Panc1 (cell line): ENCODE data around the gene LENG8.

Experiments
- POLR2AphosphoS5 ChIP-seq: IDR thresholded peaks from 2 replicates; pipeline ENCODE4 v1.6.1; 2012; ENCODE audit warnings: mild to moderate bottlenecking, low read depth, low read length, moderate library complexity
- SIN3A ChIP-seq: IDR thresholded peaks from 2 replicates; pipeline ENCODE4 v1.6.1; 2012; ENCODE audit warnings: low read depth, mild to moderate bottlenecking, low read length, moderate library complexity, borderline replicate concordance; ENCODE audit not compliant: insufficient read depth
- TCF7L2 ChIP-seq: IDR thresholded peaks from 2 replicates; pipeline ENCODE4 v1.6.1; 2011; ENCODE audit warnings: mild to moderate bottlenecking, low read depth, low read length, inconsistent platforms
- TF ChIP-seq, protein P1 (sequence below): fragments of 450-650 bp; IDR thresholded peaks from 2 replicates; pipeline ENCODE4 v1.5.1; 2017; ENCODE audit warnings: mild to moderate bottlenecking
- TF ChIP-seq, protein P2 (sequence below), 2 experiments: IDR thresholded peaks; 2 replicates each; pipeline ENCODE4 v1.6.1; 2011 to 2012; ENCODE audit warnings: low read depth in 2 of 2, control low read depth in 1 of 2, low read length in 1 of 2, mild to moderate bottlenecking in 1 of 2, moderate library complexity in 1 of 2; ENCODE audit not compliant: insufficient read depth in 1 of 2

DNA sequence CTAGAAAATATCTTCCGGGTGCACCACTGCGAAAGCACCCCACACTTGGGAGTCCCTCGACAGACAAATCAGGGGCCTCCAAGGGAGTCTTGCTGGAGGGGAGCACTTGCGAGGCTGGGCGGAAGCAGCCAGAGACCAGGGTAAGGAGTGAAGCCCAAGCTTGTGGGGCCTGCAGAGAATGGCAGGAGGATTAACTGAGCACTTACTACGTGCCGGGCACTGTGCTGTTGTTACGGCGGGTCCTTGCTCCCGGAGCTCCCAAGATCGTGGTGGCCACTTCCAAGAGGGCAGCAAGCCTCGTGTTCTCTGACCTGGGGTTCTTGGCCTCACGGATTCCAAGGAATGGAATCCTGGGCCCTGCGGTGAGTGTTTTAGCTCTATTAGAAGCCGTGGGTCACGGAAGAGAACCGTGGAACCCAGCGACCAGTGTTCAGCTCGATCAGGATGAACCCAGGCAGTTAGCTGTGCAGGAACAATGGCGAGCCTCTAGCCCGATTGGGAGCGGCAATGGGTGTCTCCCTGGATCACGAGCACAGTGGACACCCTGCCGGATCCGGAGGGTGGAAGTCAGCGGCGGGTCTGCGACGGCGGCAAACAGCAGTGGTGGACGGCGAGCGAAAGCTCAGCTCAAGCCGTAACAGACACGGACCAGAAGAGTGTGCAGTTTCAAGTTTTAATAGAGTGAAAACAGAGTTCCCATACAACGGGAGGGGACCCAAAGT is 24.2 kb upstream of the LENG8 start:
- TF ChIP-seq, protein P1, sequence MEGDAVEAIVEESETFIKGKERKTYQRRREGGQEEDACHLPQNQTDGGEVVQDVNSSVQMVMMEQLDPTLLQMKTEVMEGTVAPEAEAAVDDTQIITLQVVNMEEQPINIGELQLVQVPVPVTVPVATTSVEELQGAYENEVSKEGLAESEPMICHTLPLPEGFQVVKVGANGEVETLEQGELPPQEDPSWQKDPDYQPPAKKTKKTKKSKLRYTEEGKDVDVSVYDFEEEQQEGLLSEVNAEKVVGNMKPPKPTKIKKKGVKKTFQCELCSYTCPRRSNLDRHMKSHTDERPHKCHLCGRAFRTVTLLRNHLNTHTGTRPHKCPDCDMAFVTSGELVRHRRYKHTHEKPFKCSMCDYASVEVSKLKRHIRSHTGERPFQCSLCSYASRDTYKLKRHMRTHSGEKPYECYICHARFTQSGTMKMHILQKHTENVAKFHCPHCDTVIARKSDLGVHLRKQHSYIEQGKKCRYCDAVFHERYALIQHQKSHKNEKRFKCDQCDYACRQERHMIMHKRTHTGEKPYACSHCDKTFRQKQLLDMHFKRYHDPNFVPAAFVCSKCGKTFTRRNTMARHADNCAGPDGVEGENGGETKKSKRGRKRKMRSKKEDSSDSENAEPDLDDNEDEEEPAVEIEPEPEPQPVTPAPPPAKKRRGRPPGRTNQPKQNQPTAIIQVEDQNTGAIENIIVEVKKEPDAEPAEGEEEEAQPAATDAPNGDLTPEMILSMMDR: no peak
- TF ChIP-seq SIN3A: no peak
- TF ChIP-seq POLR2AphosphoS5: no peak
- TF ChIP-seq, protein P2, sequence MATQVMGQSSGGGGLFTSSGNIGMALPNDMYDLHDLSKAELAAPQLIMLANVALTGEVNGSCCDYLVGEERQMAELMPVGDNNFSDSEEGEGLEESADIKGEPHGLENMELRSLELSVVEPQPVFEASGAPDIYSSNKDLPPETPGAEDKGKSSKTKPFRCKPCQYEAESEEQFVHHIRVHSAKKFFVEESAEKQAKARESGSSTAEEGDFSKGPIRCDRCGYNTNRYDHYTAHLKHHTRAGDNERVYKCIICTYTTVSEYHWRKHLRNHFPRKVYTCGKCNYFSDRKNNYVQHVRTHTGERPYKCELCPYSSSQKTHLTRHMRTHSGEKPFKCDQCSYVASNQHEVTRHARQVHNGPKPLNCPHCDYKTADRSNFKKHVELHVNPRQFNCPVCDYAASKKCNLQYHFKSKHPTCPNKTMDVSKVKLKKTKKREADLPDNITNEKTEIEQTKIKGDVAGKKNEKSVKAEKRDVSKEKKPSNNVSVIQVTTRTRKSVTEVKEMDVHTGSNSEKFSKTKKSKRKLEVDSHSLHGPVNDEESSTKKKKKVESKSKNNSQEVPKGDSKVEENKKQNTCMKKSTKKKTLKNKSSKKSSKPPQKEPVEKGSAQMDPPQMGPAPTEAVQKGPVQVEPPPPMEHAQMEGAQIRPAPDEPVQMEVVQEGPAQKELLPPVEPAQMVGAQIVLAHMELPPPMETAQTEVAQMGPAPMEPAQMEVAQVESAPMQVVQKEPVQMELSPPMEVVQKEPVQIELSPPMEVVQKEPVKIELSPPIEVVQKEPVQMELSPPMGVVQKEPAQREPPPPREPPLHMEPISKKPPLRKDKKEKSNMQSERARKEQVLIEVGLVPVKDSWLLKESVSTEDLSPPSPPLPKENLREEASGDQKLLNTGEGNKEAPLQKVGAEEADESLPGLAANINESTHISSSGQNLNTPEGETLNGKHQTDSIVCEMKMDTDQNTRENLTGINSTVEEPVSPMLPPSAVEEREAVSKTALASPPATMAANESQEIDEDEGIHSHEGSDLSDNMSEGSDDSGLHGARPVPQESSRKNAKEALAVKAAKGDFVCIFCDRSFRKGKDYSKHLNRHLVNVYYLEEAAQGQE (IDR thresholded peaks at IDR 0.05; ENCODE audit: insufficient read depth in 1 of 2, low read depth in 2 of 2, low read length in 1 of 2): no peak
- TF ChIP-seq TCF7L2: no peak
